Inflammatory macrophage treated with lipopolysaccharide for 4 hours (primary cell): Measurements from ENCODE around the gene HIF3A.

Source experiments
- DNase-seq: peaks from one replicate; pipeline ENCODE4 v3.0.0-alpha.2; 2020

The HIF3A gene

GRCh38 chr19:46386151-46386550, 89.3 kb downstream of the HIF3A start:
- no peak for DNase-seq

- DNase-seq, result no peak
Measured at GRCh38 chr19:46386996-46387712, 90.3 kb downstream of the HIF3A start.

- no peak for DNase-seq
Measured at GRCh38 chr19:46387713-46388130, 90.9 kb downstream of the HIF3A start.

- DNase-seq, result no peak
Measured at GRCh38 chr19:46388311-46389095, 91.7 kb downstream of the HIF3A start.

- no peak for DNase-seq
Measured at GRCh38 chr19:46390121-46390858, 93.4 kb downstream of the HIF3A start.

GRCh38 chr19:46390866-46391265, 94.0 kb downstream of the HIF3A start:
- no peak for DNase-seq

GRCh38 chr19:46391296-46392251, 94.7 kb downstream of the HIF3A start:
- DNase-seq, result no peak

GRCh38 chr19:46392252-46392801, 95.5 kb downstream of the HIF3A start:
- DNase-seq, result no peak

GRCh38 chr19:46392837-46393236, 96.0 kb downstream of the HIF3A start:
- peak; percentile 56 for DNase-seq
